KMS-11 (cell line): ENCODE results near the gene NETO1.

Source experiments
- H2AFZ ChIP-seq: fragments of 200-600 bp; sonication (generic); 2 replicates; pipeline ENCODE4 v1.6.1; 2016; ENCODE audit warnings: antibody characterized with exemption, mixed run types, low read depth
- H3K27ac ChIP-seq: fragments of 200-600 bp; sonication (generic); 2 replicates; pipeline ENCODE4 v1.6.1; 2016; ENCODE audit warnings: mild to moderate bottlenecking, mixed run types
- H3K27me3 ChIP-seq: fragments of 200-600 bp; sonication (generic); 2 replicates; pipeline ENCODE4 v1.6.1; 2017; ENCODE audit warnings: mild to moderate bottlenecking, low read depth, mixed run types, moderate library complexity; ENCODE audit not compliant: insufficient read depth
- H3K36me3 ChIP-seq: fragments of 200-600 bp; sonication (generic); 2 replicates; pipeline ENCODE4 v1.6.1; 2017; ENCODE audit warnings: mild to moderate bottlenecking, mixed run types; ENCODE audit not compliant: insufficient read depth
- H3K4me1 ChIP-seq: fragments of 200-600 bp; sonication (generic); 2 replicates; pipeline ENCODE4 v1.6.1; 2016; ENCODE audit warnings: mild to moderate bottlenecking, low read depth, mixed run types; ENCODE audit not compliant: poor library complexity, severe bottlenecking
- H3K4me2 ChIP-seq: fragments of 200-600 bp; sonication (generic); 2 replicates; pipeline ENCODE4 v1.7.0; 2016; ENCODE audit warnings: mild to moderate bottlenecking, mixed run types
- H3K4me3 ChIP-seq: fragments of 200-600 bp; sonication (generic); IDR thresholded peaks from 2 replicates; pipeline ENCODE4 v1.6.1; 2017; ENCODE audit warnings: low read depth, low read length, mixed read lengths; ENCODE audit not compliant: insufficient read depth
- H3K79me2 ChIP-seq: fragments of 200-600 bp; sonication (generic); 2 replicates; pipeline ENCODE4 v1.6.1; 2016; ENCODE audit warnings: low read depth, mixed run types; ENCODE audit not compliant: insufficient read depth
- H3K9ac ChIP-seq: fragments of 200-600 bp; sonication (generic); 2 replicates; pipeline ENCODE4 v1.6.1; 2016; ENCODE audit warnings: mild to moderate bottlenecking, mixed run types
- H4K20me1 ChIP-seq: fragments of 200-600 bp; sonication (generic); 2 replicates; pipeline ENCODE4 v1.6.1; 2016; ENCODE audit warnings: mild to moderate bottlenecking, mixed run types; ENCODE audit not compliant: insufficient read depth
- TF ChIP-seq, protein P1 (sequence below): fragments of 200-600 bp; sonication (generic); conservative IDR thresholded peaks from 2 replicates; pipeline ENCODE4 v1.6.1; 2017; ENCODE audit warnings: low read depth, mild to moderate bottlenecking, antibody characterized with exemption, low read length, moderate library complexity, mixed read lengths

The NETO1 gene

DNA sequence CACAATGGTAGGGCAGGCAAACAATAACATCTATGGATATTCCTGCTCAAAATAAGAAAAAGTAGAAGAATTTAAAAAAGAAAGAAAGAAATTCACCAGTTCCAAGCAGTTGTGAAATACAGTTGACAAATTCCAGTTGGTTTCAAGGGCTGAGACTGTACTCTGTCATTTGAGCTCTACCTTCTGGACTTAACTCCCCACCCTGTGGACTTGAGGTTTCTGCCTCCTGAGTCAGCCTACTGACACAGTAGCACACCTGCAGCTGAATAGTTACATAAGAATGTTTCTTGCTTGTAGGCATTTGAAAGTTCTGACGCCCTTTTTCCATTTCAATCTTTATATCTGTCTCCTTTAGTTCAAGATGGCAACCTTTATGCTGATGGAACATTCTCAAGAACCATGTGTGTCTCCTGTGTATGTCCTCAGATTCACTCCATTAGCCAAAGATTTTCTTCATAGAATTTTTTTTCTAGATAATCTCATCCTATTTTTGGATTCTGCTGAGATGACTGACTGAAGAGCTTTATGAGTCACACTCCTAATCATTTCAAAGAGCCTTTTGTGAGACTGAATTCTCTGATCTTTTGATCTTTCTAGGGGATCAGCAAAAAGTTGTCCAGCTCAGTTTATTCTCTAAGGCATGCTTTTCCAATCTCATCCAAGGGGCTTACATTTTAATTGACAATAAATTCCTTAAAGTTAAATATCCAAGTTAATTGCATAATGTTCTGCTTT, 19.1 kb downstream of the NETO1 start:
- Histone ChIP-seq H4K20me1 (no peaks in the 10 kb centered on the region), H3K9ac (peak overlapping the region; percentile 7; the same call in 1 of the 2 replicates), H3K4me2 (peak overlapping the region; percentile 47), H3K4me1 (peaks cover 41% of the 10 kb centered on the region), H3K79me2 (no peaks in the 10 kb centered on the region), H3K4me3 (no peak overlapping the region), H2AFZ (peak overlapping the region; percentile 27; the same call in 1 of the 2 replicates), H3K27me3 (no peaks in the 10 kb centered on the region), H3K27ac (peak overlapping the region; percentile 74), H3K36me3 (no peaks in the 10 kb centered on the region)
- TF ChIP-seq, protein P1, sequence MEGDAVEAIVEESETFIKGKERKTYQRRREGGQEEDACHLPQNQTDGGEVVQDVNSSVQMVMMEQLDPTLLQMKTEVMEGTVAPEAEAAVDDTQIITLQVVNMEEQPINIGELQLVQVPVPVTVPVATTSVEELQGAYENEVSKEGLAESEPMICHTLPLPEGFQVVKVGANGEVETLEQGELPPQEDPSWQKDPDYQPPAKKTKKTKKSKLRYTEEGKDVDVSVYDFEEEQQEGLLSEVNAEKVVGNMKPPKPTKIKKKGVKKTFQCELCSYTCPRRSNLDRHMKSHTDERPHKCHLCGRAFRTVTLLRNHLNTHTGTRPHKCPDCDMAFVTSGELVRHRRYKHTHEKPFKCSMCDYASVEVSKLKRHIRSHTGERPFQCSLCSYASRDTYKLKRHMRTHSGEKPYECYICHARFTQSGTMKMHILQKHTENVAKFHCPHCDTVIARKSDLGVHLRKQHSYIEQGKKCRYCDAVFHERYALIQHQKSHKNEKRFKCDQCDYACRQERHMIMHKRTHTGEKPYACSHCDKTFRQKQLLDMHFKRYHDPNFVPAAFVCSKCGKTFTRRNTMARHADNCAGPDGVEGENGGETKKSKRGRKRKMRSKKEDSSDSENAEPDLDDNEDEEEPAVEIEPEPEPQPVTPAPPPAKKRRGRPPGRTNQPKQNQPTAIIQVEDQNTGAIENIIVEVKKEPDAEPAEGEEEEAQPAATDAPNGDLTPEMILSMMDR = no peak

DNA sequence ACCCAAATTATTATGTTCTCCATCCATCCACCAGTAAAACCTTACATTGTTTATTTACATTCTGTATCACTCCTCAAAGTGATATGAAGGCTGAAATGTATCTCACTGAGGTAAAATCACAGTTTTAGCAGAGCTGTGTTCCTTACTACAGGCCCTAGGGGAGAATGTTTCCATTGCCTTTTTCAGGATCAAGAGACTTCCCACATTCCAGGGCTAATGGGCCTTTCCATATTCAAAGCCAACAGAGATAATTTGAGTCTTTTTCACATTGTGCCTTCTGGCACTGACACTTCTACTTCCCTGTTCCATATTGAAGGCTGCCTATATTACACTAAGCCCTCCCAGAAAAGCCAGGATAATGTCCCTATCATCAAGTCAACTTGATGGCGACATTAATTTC, 20.0 kb downstream of the NETO1 start:
- Histone ChIP-seq H3K4me3 (no peak overlapping the region), H3K79me2 (no peaks in the 10 kb centered on the region), H4K20me1 (no peaks in the 10 kb centered on the region), H3K9ac (no peak overlapping the region), H3K27me3 (no peaks in the 10 kb centered on the region), H3K27ac (peak overlapping the region; percentile 74), H3K36me3 (no peaks in the 10 kb centered on the region), H2AFZ (no peak overlapping the region), H3K4me1 (peaks cover 41% of the 10 kb centered on the region), H3K4me2 (peak overlapping the region; percentile 47; the same call in 1 of the 2 replicates)
- TF ChIP-seq, protein P1 = no peak

DNA sequence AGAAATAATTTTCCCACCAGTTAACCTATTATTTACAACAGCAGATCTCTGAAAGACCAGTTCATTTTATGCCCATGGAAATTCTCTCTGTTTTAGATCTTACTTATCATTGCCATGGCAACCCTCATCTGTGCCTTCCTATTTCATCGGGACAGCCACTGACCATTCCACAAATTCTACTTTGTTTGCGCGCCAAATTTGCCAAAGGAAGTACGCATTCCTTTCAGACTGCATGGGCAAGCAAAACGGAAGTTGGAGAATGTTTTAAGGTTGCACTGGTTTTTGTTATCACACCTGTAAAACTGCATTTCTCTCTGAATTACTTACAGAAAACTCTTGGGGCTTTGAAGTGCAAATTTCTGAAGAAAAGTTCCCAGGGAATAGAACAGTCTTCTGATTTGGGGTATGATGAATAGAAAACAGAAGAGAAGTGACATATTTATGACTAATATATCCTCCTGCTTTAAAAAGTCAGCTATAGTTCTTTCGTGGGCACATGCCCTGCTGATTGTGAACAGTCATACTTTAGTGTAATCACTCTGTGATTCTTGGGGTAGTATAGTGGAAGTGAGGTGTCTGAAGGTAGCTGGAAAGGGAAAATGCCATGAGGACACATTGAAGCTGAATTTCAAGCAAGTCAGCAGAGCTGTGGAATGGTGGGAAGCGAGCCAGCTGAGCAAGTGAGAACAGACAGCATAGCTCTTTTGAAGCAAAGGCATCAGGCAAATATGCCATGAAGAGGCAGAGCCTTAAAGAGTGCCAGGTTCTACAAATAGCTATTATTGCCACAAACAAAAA, 20.9 kb downstream of the NETO1 start:
- Histone ChIP-seq H4K20me1 (no peaks in the 10 kb centered on the region), H3K4me1 (peaks cover 41% of the 10 kb centered on the region), H3K9ac (no peak overlapping the region), H3K4me3 (no peak overlapping the region), H3K79me2 (no peaks in the 10 kb centered on the region), H3K36me3 (no peaks in the 10 kb centered on the region), H3K27me3 (no peaks in the 10 kb centered on the region), H2AFZ (no peak overlapping the region), H3K27ac (no peak overlapping the region), H3K4me2 (peak overlapping the region; percentile 47; the same call in 1 of the 2 replicates)
- TF ChIP-seq, protein P1 = no peak

DNA sequence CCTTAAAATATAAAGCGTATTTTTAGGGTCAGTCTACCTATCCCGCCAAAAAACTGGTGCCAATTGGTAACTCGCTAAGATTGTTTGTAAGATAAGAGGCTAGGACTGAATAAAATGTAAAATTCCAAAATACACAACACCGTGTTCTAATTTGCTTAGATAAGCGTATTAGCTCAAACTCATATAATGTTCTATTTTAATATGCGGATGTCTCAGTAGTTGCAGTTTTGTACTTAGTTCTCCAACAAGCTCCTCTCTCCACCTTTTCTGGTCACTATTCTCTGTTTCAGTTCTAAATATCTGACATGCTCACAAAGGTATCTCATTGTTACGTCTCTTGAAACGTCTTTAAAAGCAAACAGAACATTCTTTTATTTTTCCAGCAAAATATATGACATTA, 24.0 kb downstream of the NETO1 start:
- Histone ChIP-seq H4K20me1 (no peaks in the 10 kb centered on the region), H3K4me1 (peaks cover 24% of the 10 kb centered on the region), H3K79me2 (no peaks in the 10 kb centered on the region), H3K4me2 (no peak overlapping the region), H3K4me3 (no peak overlapping the region), H3K9ac (no peak overlapping the region), H2AFZ (no peak overlapping the region), H3K27ac (no peak overlapping the region), H3K36me3 (no peaks in the 10 kb centered on the region), H3K27me3 (no peaks in the 10 kb centered on the region)
- TF ChIP-seq, protein P1 = no peak
